Stimulated activated CD4-positive, alpha-beta T cell treated with anti-CD3 and anti-CD28 coated beads, Interleukin-1b, Interleukin-23, amount 100 ng/mL, for 1 hour (primary cell): ENCODE measurements around the gene LHPP.
"Not testable (repeated sequence)": the region's sequence is repeated elsewhere in the genome, so short reads cannot be mapped to it uniquely, and the experiment has no call there.

Experiments used
- DNase-seq, 2 donors: peaks; one replicate each; pipeline ENCODE4 v3.0.0-alpha.2; 2020; ENCODE audit warnings: low read depth in 2 of 2

LHPP gene

DNA sequence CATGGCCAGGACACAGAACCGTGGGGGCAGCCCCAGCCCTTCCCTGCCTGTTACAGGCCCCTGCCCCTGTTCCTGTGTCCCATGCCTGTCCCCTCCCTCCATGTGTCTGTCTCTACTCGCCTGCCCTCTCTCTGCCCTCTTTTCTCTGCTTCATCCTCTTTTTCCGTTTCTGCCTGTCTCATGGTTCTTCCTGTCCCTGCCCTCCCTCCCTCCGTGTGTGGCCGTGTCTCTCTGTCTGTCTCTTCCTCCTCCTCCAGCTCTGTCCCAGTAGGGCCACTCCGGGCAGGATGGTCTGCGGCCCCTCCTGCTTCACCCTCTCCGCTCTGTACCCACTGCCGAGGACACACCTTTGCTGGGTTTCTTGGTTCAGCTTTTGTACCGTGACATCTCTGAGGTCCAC lies 145.2 kb downstream of the LHPP start:
- no peak for DNase-seq

DNA sequence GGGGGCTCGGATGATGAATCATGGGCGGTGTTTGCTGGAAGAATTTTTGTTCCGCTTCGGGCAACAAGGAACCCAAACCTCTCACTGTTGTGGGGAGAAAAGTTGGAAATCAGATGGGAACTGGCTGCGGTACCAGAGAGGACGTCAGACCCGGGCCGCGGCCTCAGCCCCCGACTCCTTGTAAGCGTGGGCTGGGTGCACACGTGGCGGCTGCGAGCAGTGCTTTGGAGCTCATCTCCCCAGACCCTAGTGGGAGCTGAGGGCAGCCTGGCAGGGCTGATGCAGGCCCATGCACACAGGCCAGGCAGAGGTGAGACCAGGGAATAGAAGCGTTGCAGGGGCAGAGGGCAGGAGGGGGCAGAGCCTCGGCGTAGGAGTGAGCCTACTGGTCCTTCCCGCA lies 146.1 kb downstream of the LHPP start:
- no peak for DNase-seq

DNA sequence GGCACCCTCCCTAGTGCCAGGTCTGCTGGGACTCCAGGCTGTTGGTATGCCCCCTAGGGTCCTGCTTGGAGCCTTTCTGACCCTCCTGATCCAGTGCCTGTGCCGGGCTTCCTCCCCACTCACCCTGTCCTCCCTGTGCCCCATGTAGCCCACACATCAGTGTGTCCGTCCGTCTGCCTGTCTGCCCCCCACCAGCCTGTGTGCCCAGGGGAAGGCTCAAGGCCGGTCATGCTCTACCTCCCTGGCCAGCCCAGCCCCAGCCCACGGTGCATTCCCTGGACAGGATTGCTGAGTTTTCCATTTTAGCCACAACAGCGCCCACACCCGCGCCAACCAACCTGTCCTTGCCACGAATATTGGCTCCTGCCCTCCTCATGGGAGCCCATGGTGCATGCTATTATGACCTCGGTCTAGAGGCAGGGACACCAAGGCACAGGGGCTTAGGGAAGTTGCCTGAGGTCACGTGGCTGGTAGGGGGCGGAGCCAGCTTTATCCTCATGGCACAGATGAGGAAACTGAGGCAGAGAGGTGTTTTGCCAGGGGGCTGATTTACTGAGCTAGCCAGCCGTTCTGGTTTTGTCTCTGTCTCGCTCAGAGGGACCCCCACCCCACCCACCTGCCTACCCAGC lies 146.6 kb downstream of the LHPP start:
- DNase-seq, result no peak

DNA sequence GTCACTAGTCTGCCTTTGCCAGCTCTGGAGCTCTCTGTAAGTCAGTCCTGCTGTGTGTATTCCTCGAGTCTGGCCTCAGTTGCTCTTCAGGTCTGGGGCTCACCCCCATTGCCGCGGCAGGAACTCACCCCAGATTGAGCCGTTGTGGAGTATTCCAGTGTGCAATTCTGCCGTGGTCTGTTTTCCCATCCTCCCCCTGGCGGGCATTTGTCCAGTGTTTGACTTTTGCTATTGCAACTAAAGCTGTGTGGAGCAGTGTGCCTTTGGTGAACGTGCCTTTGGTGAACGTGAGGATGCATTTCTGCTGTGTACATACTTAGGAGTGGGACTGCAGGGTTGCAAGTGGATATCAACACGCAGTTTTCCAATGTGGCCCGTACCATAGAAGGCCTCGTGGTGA lies 148.1 kb downstream of the LHPP start:
- no peak for DNase-seq

DNA sequence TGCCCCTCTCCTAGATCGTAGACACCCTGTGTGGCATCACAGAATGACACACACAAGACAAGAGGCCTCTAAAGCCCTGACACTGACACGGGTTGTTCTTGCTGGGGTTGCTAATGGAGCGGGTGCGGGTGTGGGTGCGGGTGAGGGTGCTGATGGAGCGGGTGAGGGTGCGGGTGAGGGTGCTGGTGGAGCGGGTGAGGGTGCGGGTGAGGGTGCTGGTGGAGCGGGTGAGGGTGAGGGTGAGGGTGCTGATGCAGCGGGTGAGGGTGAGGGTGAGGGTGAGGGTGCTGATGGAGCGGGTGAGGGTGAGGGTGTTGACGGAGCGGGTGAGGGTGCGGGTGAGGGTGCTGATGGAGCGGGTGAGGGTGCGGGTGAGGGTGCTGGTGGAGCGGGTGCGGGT lies 148.6 kb downstream of the LHPP start:
- DNase-seq, result not testable (repeated sequence)

DNA sequence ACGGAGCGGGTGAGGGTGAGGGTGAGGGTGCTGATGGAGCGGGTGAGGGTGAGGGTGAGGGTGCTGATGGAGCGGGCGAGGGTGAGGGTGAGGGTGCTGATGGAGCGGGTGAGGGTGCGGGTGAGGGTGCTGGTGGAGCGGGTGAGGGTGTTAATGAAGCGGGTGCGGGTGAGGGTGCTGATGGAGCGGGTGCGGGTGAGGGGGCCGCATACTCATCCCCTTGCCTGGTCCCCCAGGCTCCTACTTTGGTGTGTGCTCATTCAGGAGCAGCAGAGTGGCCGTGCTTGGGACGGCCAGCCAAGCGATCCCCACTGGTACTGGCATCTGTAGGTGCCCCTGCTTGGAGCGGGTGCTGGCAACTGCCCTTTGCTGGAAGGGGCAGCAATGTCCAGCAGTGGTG lies 149.2 kb downstream of the LHPP start:
- not testable (repeated sequence) for DNase-seq

DNA sequence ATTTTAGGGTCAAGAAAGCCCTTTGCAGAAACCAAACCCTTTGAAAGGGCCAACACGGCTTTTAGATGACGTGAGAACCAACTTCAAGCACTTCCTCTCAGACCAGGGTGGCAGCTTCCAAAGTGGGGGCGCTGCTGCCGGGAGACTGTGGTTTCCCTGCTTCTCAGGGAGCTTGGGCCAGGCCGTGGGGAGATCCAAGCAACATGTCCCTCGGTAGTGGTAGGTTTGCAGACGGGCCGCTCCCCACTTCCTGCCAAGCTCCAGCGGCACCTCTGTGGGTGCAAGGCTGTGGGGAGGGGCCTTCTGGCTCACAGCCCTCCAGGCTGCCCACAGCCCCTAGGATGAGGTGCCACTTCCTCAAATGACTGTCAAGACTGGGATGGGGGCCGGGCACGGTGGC lies 150.1 kb downstream of the LHPP start:
- no peak for DNase-seq

DNA sequence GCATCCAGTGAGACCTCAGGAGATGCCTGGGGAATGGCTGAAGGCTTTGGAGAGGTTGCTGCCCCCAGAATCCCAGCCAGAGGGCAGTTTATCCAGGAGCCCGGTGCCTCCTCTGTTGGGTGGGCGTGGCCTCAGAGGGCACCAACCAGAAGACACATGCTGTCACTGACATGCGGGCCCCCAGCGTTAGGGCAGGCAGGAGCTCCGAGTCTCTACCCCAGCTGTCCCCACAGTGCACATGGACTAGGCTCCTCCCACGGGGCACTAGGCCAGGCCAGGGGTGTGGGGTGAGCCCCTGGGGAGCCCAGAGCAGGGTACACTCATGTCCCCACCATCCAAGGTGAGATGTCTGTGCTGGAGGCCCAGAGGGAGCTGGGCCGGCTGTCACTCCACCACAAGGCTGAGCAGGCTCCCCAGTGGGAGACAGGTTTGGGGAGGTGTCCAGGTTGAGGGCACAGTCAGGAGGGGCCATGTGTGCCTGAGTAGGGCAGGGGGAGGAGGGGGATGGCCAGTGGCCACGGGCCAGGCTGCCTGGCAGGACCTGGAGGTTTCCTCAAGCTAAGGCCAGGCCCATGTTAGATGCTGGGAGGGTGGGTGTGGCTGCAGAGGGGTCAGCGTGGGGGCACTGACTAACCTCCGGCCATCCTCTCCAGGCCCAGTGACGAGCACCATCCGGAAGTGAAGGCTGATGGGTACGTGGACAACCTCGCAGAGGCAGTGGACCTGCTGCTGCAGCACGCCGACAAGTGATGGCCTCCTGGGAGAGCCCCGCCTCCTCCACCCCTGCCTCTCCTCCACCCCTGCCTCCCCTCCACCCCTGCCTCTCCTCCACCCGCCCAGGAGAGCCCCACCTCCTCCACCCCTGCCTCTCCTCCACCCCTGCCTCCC lies 151.2 kb downstream of the LHPP start:
- no peak for DNase-seq

DNA sequence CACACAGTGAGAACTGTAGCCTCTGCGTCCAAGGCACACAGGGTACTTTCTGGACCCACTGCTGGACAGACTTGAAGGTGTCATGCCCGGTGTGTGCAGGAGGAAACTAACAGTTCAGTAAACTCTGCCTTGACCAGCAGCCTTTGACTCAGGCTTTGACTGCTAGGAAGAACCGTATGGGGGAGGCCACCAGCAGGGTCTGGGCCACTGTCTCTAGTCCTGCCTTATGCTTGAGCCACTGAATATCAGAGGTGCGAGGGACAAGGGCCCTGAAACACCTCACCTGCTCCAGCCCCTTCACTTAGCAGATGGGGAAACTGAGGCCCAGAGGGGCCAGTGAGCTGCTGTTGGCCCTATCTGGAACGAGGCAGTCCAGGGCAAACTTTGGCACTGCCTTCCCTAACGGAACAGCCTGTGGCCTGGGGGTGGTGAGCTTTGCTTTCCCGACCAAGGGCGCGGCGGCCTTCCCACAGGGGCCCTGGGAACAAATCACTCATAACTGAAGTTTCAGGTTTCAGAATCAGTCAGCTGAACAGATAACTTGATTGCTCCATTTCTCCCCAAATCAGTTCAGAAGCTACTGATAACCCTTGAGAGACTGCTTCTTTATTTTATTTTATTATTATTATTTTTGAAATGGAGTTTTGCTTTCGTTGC lies 152.5 kb downstream of the LHPP start:
- no peak for DNase-seq

DNA sequence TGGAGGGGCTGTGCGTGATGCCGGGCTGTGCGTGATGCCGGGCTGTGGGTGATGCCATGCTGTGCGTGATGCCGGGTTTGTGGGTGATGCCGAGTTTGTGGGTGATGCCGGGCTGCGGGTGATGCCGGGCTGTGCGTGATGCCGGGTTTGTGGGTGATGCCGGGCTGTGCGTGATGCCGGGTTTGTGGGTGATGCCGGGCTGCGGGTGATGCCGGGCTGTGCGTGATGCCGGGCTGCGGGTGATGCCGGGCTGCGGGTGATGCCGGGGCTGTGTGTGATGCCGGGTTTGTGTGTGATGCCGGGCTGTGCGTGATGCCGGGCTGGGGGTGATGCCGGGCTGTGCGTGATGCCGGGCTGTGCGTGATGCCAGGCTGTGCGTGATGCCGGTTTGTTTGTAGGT lies 153.6 kb downstream of the LHPP start:
- no peak for DNase-seq

DNA sequence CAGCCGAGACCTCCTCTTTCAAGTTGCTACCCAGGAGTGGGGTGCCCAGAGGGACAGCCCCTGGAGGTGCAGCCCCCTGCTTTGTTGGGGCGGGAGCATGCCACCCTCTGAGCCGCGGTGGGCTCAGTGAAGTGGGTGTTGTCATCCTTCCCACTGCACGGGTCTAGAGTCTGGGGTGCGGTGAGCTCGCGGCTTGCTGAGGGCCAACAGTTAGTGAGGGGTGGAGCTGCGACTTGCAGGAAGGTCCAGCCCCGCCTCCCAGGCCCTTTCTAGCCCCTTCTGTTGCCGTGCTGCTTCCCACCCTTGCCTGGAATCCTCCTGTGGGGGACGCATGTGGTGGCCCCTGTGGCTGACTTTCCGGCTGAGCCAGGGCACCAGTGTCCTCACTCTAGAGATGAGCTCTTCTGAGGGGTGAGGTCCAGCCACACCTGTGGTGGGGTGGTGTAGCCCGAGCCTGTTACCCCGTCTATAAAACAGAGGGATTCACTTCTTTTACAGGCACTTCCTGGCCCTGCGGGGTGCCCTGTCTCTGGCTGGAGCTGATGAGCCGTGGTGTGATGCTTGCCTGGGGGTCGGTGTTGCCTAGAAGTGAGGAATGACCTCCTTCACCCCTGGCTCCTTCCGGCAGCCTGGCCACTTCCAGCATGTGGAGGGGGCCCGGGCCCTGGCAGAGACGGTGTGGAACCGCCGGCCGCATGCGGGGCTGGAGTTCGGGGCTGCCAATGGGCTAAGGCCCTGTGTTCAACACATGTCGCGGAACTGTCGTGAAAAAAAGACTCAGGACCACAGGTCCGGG lies 154.6 kb downstream of the LHPP start:
- DNase-seq, result no peak

DNA sequence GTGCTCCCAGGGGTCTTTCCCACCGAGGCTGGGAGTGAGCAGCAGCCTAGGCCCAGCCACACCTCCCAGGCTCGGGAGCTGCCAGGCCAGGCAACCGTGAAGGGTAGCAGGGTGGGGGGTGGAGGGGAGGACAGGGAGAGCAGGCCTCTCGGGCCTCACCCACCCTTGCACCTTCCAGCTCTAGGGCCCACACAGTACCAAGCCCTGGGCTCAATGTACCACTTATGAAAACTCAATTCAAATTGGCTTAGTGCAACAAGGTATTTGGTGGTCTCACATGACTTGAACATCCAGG lies 155.2 kb downstream of the LHPP start:
- DNase-seq, result no peak

DNA sequence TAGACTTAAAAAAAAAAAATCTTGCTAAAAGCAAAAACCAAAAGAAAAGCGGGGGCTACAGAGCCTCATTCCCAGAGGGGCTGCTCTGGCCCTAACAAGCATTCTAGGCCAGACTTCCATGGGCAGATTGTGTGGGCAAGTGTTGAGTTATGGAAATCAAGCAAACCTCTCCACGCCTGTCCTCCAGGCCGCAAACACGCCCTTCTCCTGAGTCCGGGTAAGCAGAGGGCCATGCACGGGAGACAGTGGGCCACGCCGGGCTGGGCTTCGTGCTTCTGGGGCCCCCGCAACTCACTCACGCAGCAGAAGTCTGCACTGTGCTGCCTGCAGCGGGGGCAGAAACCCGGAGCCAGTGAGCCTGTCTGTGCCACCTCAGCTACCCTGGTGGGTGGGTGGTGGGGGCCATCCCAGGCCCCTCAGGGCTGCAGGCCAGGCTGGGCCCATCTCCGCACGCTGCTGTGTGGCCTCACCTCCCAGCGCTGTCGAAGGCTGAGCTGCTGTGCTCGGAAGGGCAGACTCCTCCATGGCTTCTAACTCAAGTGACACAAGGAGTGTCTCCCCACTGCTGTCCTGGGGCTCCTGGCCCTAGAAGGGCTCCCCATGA lies 156.9 kb downstream of the LHPP start:
- no peak for DNase-seq

DNA sequence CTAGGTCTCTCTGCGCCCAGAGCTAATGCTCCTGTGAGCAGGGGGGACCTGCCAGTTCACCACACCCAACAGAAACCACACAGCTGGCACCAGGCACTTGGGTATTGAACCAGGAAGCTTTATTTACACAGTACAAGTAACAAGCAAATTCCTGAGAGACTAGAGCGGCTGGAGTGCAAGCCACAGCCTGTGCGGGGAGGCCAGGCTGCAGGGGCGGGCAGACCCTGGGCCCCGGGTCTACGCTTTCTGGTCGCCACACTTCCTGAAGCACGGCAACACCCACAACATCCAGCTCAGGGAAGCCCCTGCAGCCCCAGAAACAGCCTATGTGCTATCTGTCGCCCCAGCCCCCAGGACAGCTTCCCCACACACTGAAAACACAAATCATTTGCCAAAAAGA lies 157.6 kb downstream of the LHPP start:
- no peak for DNase-seq

DNA sequence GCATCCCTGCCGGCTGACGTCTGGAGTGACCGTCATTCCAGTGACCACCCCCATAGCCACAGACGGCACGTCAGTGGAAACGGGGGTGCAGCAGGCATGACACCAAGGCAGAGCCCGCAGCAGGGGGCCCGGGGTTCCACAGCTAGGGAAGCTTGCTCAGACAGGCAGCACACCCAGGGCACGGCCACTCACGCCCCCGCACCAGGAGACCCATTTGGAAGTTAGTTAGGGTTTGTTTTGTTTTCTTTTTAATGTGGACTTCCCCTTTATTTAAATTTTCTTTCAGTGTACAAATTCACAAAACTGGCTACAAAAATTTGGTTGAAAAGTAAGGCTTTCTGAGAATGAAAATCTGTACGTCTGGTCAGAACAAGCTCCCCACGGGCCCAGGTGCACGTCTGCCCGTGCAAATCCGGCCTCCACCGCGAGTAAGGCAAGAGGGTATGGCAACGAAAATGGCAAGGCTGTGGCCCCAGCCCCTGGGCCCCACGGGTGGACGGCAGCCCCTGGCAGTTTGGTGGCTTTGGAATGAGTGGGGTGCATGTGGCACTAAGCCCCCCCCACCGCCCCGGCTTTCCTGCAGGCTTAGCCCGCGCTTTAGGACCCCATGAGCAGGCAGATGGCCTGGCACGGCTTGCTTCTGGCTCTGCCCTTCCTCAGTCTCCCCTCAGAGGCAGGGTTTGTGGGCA lies 158.3 kb downstream of the LHPP start:
- no peak for DNase-seq

DNA sequence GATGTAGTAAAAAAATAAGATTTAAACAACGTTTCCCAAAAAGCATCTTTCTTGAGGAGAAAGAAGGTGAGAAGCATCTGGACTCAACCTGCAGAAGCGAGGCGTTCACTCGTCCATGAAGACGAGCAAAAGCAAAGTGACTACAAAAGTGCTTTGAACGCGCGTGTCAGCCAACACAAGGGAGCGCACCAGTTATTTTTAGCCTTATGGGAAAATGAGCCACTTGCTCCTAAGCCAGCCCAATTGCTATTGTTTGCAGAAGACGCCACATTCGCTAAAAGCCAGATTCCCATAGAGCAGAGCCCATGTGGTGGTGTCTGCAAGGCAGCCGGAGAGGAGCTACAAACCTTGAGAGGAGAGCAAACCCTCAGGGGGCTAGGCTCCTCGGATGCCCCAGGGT lies 160.0 kb downstream of the LHPP start:
- no peak for DNase-seq

DNA sequence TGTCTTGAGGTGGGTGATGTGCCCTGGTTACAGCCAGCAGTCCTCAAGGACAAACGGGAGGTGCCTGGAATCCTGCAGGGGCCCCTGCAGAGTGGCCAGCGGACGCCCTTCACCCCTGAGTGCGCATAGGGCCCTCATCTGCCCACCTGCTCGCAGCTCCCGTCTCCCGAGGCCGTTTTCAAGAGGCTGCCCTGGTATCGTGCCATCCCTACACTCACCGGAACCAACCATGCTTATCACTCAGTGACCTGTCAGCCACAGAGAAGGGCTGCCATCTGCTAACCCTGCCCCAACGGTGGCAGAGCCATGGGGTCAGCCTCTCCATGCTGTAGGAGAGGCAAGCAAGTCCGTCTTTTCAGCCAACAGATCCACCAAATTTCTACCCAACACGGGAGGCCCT lies 160.5 kb downstream of the LHPP start:
- DNase-seq, result no peak

DNA sequence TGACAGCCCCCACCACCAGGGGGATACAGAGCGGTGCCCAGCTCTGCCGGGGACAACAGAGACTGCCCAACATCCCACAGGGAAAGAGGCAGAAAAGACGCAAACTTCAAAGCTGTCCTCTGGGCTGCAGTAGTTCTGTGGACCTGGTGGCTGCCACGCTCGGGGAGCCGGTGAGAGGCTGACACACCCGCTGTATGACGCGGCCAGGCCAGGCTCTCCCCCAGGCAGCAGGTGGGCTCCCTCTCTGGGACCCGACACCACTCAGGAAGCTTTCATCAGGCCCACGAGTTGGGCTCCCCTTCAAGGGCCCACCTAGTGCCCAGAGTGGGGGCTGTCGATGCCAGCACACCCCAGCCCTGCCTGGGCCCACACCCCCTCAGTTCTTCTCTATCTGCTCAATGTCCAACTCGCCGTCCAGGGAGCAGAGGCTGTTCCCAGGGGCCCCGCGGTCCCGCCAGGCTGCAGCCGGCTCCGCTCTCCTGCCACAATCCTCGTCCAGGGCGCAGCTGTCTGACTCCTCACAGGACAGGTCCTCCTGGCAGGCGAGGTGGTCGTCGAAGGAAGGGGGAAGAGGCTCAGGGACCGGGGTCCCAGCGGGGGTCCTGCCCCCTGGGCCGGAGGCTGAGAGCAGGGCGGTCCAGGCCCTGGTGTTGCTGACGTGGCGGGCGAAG lies 161.4 kb downstream of the LHPP start:
- DNase-seq, result no peak

DNA sequence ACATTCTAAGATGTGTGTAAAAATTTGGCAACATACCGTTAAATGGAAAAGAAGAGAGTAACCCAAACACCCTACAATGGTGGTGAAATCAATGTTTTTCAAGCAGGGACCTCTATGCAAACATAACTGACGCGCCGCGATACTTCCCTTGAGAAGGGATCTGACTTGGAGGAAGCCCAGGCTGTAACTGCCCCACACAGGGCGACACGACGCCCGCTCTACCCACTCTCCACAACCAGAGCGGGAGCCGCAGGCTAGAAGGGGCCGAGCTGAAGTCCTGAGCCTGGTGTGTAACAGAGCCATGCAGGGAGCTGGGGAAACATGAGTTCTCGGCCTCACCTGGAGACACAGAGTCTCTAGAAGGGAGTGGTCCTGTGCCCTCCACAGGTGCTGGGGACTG lies 162.4 kb downstream of the LHPP start:
- no peak for DNase-seq

DNA sequence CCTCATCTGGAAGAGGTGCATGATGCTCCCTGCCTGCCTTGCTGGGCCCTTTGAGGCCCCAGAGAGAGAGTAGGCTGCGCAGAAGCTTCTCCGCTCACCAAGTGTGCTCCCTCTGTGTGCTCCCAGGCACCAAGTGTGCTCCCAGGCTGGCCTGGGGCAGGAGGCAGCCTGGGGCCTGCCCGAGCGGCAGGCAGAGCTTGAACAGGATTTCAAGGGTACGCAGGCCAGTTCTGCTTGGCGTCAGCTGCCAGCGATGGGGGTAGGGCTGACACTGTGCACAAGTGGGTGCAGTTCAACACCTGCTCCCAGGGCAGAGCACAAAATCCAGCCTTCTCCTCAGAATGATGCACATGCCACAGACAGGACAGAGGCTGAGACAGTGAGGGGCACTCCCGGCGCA lies 162.8 kb downstream of the LHPP start:
- DNase-seq, result no peak

DNA sequence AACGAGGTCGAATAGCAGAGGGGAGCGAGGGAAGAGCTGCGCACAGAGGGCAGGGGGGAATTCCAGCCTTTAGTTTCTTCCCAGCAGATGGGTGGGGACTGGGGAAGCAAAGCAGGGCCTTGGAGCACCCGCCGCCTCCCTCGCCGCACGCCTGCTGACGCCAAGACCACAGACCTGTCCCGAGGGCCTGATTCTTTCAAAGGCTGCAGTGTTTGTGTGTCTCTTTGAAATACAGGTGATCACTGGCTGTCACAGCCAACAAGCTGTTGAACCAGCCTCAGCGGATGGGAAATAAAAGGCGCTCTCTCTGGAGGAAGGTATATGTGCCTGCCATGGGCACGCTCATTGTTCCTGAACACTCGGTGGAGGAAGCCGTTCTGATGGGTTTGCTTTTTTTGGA lies 163.3 kb downstream of the LHPP start:
- DNase-seq, result no peak
